Esophagus muscularis mucosa (tissue), 4 donors: ENCODE measurements around the gene CUL4B. TPM values are rescaled to one million over a fixed set of nuclear protein-coding genes. Genes with fewer than 3 reads are reported as not detected.
A peak's percentile ranks its signal among the peaks of the same experiment; 100 is the strongest.

ENCODE experiments used
- DNase-seq: peaks from one replicate; pipeline ENCODE4 v3.0.0-alpha.2; 2017; ENCODE audit errors: extremely low spot score
- H3K27ac ChIP-seq, 4 donors: fragments of 200-600 bp; sonication (generic); replicated peaks in 1 of 4; 1 replicate in 3 of 4; 2 replicates in 1 of 4; pipeline ENCODE4 v1.5.1; 2016 to 2019; ENCODE audit warnings: mild to moderate bottlenecking in 1 of 4
- H3K27me3 ChIP-seq, 4 donors: fragments of 200-600 bp; sonication (generic); one replicate each; pipeline versions ENCODE4 v1.5.1 to v1.6.0; 2016 to 2019
- H3K36me3 ChIP-seq, 4 donors: fragments of 200-600 bp; sonication (generic); one replicate each; pipeline ENCODE4 v1.5.1; 2016 to 2019
- H3K4me1 ChIP-seq, 4 donors: fragments of 200-600 bp; sonication (generic); one replicate each; pipeline ENCODE4 v1.5.1; 2016 to 2019
- H3K4me3 ChIP-seq, 4 donors: fragments of 200-600 bp; sonication (generic); 1 replicate in 2 of 4; 2 replicates in 2 of 4; pipeline ENCODE4 v1.5.1; 2016 to 2019; ENCODE audit warnings: mild to moderate bottlenecking in 4 of 4, moderate library complexity in 1 of 4
- H3K9me3 ChIP-seq, 4 donors: fragments of 200-600 bp; sonication (generic); 1 replicate in 3 of 4; 2 replicates in 1 of 4; pipeline ENCODE4 v1.5.1; 2016 to 2019
- EP300 ChIP-seq: sonication (generic); formaldehyde crosslinking; IDR thresholded peaks from one replicate; pipeline ENCODE4 v1.6.1; 2017; ENCODE audit warnings: antibody characterized with exemption
- POLR2A ChIP-seq: fragments of 450-650 bp; IDR thresholded peaks from one replicate; pipeline ENCODE4 v1.6.1; 2017; ENCODE audit warnings: antibody characterized with exemption, moderate library complexity, mild to moderate bottlenecking, low read depth
- POLR2AphosphoS5 ChIP-seq, 2 donors: sonication (generic); formaldehyde crosslinking; IDR thresholded peaks; one replicate each; pipeline ENCODE4 v1.6.1; 2017; ENCODE audit warnings: antibody characterized with exemption in 2 of 2
- WGBS: methylation state at CpG from one replicate; pipeline ENCODE4 v1.1.5; 2018; 5-methylcytosine and 5-hydroxymethylcytosine counted together
- intact Hi-C: fragments of 100-400 bp; cut with DNase I; formaldehyde crosslinking; loops from one replicate; pipeline ENCODE4 v1.15.1; 2023
- total RNA-seq, 4 donors: library from RNA; depleted of rRNA; stranded (reverse); fragments of >200 nt; gene quantifications; one replicate each; pipeline versions ENCODE4 v1.1.0 to v1.2.1, GENCODE V29; 2016
- TF ChIP-seq, protein P1 (sequence below), 3 experiments: fragments of 200-600 bp in 2 of 3; fragments of 450-650 bp in 1 of 3; sonication (generic) in 2 of 3; IDR thresholded peaks; one replicate each; pipeline ENCODE4 v1.5.1; 2017 to 2019; ENCODE audit warnings: antibody characterized with exemption in 3 of 3, mild to moderate bottlenecking in 2 of 3, moderate library complexity in 1 of 3

Gene CUL4B
- total RNA-seq, 4 donors from 2014 or later: 31.5 to 45.7 (median 39.6) TPM

DNA sequence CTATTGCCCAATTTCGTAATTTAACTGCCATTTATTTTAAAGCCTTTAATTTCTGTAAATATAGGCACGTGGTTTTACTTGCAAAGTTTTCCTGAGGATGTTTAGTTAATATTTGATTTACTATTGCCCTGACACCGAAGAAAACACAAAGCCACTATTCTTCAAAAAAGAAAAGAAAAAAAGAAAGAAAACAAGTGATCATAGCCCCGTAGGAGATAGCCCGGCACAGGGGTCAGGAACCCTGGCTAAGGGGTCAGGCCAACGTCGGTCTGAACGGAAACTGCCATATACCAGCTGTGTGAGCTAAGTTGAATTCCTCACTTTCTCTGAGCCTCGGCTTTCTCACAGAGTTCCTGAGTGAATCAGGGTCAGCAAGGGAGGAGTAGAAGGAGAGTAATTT lies 74.0 kb downstream of the CUL4B start:
- DNase-seq: no peak
- no peak overlapping the region for H3K4me3 ChIP-seq
- H3K36me3 ChIP-seq: no peaks in the 10 kb centered on the region
- no peaks in the 10 kb centered on the region for H3K9me3 ChIP-seq
- no peak for TF ChIP-seq POLR2A
- no peak for TF ChIP-seq EP300
- TF ChIP-seq POLR2AphosphoS5 (IDR thresholded peaks at IDR 0.05): no peak
- TF ChIP-seq, protein P1, sequence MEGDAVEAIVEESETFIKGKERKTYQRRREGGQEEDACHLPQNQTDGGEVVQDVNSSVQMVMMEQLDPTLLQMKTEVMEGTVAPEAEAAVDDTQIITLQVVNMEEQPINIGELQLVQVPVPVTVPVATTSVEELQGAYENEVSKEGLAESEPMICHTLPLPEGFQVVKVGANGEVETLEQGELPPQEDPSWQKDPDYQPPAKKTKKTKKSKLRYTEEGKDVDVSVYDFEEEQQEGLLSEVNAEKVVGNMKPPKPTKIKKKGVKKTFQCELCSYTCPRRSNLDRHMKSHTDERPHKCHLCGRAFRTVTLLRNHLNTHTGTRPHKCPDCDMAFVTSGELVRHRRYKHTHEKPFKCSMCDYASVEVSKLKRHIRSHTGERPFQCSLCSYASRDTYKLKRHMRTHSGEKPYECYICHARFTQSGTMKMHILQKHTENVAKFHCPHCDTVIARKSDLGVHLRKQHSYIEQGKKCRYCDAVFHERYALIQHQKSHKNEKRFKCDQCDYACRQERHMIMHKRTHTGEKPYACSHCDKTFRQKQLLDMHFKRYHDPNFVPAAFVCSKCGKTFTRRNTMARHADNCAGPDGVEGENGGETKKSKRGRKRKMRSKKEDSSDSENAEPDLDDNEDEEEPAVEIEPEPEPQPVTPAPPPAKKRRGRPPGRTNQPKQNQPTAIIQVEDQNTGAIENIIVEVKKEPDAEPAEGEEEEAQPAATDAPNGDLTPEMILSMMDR (IDR thresholded peaks at IDR 0.05): no peak
- 68% methylated on average over 9 of the region's 9 CpGs for WGBS
- peak overlapping the region in 2 of 4 donors; percentile 86 to 89 for H3K27ac ChIP-seq
- intact Hi-C loops: no loop called here
- peaks cover 0 to 10% (median 4%) of the 10 kb centered on the region in 4 donors for H3K4me1 ChIP-seq
- H3K27me3 ChIP-seq: no peaks in the 10 kb centered on the region

DNA sequence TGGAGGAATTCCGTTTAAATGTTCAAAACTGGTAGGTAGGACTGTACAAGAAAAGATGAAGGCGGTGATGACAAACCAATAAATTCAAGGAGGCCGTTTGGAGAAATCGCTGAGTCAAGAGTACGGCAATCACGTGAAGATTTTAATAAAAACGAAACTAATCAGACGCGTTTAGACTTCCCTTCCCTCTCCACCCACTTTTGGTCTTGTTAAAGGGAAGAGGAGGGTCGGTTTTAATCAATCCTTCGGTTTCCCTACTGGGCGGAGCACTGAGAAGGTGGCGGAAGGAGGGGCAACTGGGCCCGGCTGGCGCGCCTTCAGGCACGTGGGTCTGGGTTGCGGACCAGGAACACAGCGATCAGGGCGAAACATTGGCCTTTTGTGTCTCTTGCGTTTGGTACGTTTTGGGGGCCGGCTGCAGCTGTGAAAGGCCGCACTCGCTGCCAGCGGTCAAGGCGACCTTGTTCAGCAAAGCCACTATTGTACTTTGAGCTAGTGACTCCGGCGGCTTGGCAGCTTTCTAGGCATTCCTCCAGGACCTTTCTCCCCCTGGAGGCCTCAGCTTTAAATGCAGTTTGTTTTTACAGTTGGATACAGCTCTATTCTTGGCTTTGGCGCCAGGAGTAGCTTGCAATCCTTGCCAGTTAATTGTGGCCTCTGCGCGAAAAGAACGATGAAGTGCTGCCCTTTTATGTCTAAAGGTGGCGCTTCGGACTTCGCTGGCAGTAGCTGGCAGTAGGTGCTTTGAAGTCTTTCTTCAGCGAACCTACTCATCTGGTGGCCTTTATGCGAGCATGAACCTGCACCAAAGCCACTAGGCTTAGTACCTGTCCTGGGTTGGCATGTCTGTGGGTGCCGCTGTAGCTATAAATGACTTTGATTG lies 74.9 kb downstream of the CUL4B start:
- Histone ChIP-seq H3K9me3 (no peaks in the 10 kb centered on the region), H3K36me3 (no peaks in the 10 kb centered on the region), H3K4me3 (peak overlapping the region; percentile 53 to 65 (median 58)), H3K27me3 (no peaks in the 10 kb centered on the region), H3K4me1 (peaks cover 0 to 10% (median 4%) of the 10 kb centered on the region in 4 donors), H3K27ac (peak overlapping the region; percentile 79 to 89 (median 86))
- intact Hi-C loops: no loop called here
- WGBS: 20% methylated on average over 38 of the region's 39 CpGs
- no peak for TF ChIP-seq EP300
- peak; percentile 29 to 56 for TF ChIP-seq POLR2AphosphoS5 (IDR thresholded peaks at IDR 0.05)
- no peak for TF ChIP-seq POLR2A
- TF ChIP-seq, protein P1 (IDR thresholded peaks at IDR 0.05): peak; percentile 43 to 62 (median 47)
- DNase-seq: peak; percentile 91

DNA sequence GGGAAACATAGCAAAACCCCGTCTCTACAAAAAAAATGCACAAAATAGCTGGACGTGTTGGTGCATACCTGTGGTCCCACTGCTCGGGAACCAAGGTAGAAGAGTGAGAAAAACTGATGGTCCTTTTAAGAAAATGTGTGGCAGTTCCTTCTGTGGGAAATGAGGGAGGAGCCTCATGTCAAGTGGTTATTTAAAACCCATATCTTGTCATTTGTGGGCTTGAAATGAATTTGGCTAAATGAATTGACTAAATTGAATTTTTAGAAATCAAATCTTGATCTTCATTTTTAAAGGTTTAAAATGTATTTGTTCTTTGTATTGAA lies 75.5 kb downstream of the CUL4B start:
- Histone ChIP-seq H3K27me3 (no peaks in the 10 kb centered on the region), H3K4me1 (peaks cover 0 to 10% (median 4%) of the 10 kb centered on the region in 4 donors), H3K9me3 (no peaks in the 10 kb centered on the region), H3K27ac (peak overlapping the region; percentile 79 to 89 (median 86)), H3K36me3 (no peaks in the 10 kb centered on the region), H3K4me3 (peak overlapping the region; percentile 53 to 65 (median 58))
- no peak for TF ChIP-seq POLR2AphosphoS5 (IDR thresholded peaks at IDR 0.05)
- intact Hi-C loops: no loop called here
- WGBS: 68% methylated on average over 3 of the region's 3 CpGs
- DNase-seq: no peak

- intact Hi-C loops: loop anchor here (10.0 kb wide), 2 partner anchors 103 to 163 kb away; partner anchors contain the start of gene TMEM255A
- no peak for DNase-seq
- Histone ChIP-seq H3K4me1 (no peaks in the 10 kb centered on the region), H3K36me3 (no peaks in the 10 kb centered on the region), H3K27me3 (no peaks in the 10 kb centered on the region), H3K27ac (no peak overlapping the region), H3K4me3 (no peak overlapping the region), H3K9me3 (no peaks in the 10 kb centered on the region)
- WGBS: 75% methylated on average over 3 of the region's 3 CpGs
- TF ChIP-seq, protein P1 (IDR thresholded peaks at IDR 0.05): no peak
Observed at GRCh38 chrX:120477453-120477852, 83.3 kb downstream of the CUL4B start.

- Histone ChIP-seq H3K4me1 (no peaks in the 10 kb centered on the region), H3K27me3 (no peaks in the 10 kb centered on the region), H3K27ac (no peak overlapping the region), H3K4me3 (no peak overlapping the region), H3K36me3 (no peaks in the 10 kb centered on the region), H3K9me3 (no peaks in the 10 kb centered on the region)
- 67% methylated on average over 2 of the region's 2 CpGs for WGBS
- TF ChIP-seq POLR2A (no peak), POLR2AphosphoS5 (IDR thresholded peaks at IDR 0.05) (no peak), EP300 (no peak)
- TF ChIP-seq, protein P1 (IDR thresholded peaks at IDR 0.05): no peak
- intact Hi-C loops: loop anchor here (10.0 kb wide), 2 partner anchors 102 to 162 kb away; partner anchors contain the start of gene TMEM255A
- DNase-seq: no peak
Observed at GRCh38 chrX:120476714-120477113, 84.0 kb downstream of the CUL4B start.
